Astrocyte (in vitro differentiated cells and primary cell): ENCODE measurements around the gene SDR42E1.

ENCODE experiments used
- CTCF ChIP-seq: IDR thresholded peaks from 2 replicates; pipeline ENCODE4 v1.5.1; 2011; ENCODE audit warnings: low read depth, mild to moderate bottlenecking, inconsistent platforms, low read length, moderate library complexity; ENCODE audit not compliant: insufficient read depth
- EZH2 ChIP-seq: IDR thresholded peaks from 2 replicates; pipeline ENCODE4 v1.6.1; 2012; ENCODE audit warnings: mild to moderate bottlenecking, low read length, inconsistent platforms; ENCODE audit not compliant: insufficient read depth

GRCh38 chr16:81973737-81974136 lies 37.5 kb downstream of the SDR42E1 start:
- TF ChIP-seq CTCF, result no peak
- TF ChIP-seq EZH2, result no peak
